Inflammatory macrophage (primary cell): ENCODE measurements around the gene ZNF536.
"Not testable (repeated sequence)": the region's sequence is repeated elsewhere in the genome, so short reads cannot be mapped to it uniquely, and the experiment has no call there.

Source experiments
- DNase-seq, 2 donors: peaks; one replicate each; pipeline ENCODE4 v3.0.0-alpha.2; 2020 to 2022

The ZNF536 gene

GRCh38 chr19:30420881-30421280 is 48.7 kb downstream of the ZNF536 start:
- no peak for DNase-seq

- DNase-seq: no peak
Measured at GRCh38 chr19:30421571-30421970, 49.4 kb downstream of the ZNF536 start.

- DNase-seq: no peak
Measured at GRCh38 chr19:30423481-30423880, 51.3 kb downstream of the ZNF536 start.

- DNase-seq: no peak
Measured at GRCh38 chr19:30425885-30426838, 54.0 kb downstream of the ZNF536 start.

GRCh38 chr19:30426864-30427263 is 54.7 kb downstream of the ZNF536 start:
- DNase-seq: no peak

- DNase-seq: no peak
Measured at GRCh38 chr19:30428092-30428680, 56.0 kb downstream of the ZNF536 start.

- DNase-seq: no peak
Measured at GRCh38 chr19:30428844-30429243, 56.7 kb downstream of the ZNF536 start.

GRCh38 chr19:30430206-30430734 is 58.1 kb downstream of the ZNF536 start:
- no peak for DNase-seq

GRCh38 chr19:30431591-30431990 is 59.4 kb downstream of the ZNF536 start:
- DNase-seq: no peak

- no peak for DNase-seq
Measured at GRCh38 chr19:30434797-30435594, 62.8 kb downstream of the ZNF536 start.

- DNase-seq: no peak
Measured at GRCh38 chr19:30437869-30438268, 65.7 kb downstream of the ZNF536 start.

- no peak for DNase-seq
Measured at GRCh38 chr19:30439310-30439709, 67.1 kb downstream of the ZNF536 start.

- no peak for DNase-seq
Measured at GRCh38 chr19:30441011-30441410, 68.8 kb downstream of the ZNF536 start.

GRCh38 chr19:30442674-30443073 is 70.5 kb downstream of the ZNF536 start:
- DNase-seq: no peak

GRCh38 chr19:30443531-30444252 is 71.5 kb downstream of the ZNF536 start:
- DNase-seq: no peak

GRCh38 chr19:30444253-30444671 is 72.1 kb downstream of the ZNF536 start:
- no peak for DNase-seq

GRCh38 chr19:30444686-30445232 is 72.6 kb downstream of the ZNF536 start:
- no peak for DNase-seq

GRCh38 chr19:30445385-30445784 is 73.2 kb downstream of the ZNF536 start:
- DNase-seq: no peak

- DNase-seq: not testable (repeated sequence)
Measured at GRCh38 chr19:30446120-30446519, 73.9 kb downstream of the ZNF536 start.

- DNase-seq: no peak
Measured at GRCh38 chr19:30446850-30447552, 74.8 kb downstream of the ZNF536 start.

GRCh38 chr19:30447553-30447870 is 75.3 kb downstream of the ZNF536 start:
- DNase-seq: no peak
